Hepatocyte (in vitro differentiated cells): ENCODE measurements around the gene ASPM. TPM values are rescaled to one million over a fixed set of nuclear protein-coding genes. Genes with fewer than 3 reads are reported as not detected.

Source experiments
- DNase-seq: peaks from one replicate; pipeline ENCODE4 v3.0.0-alpha.2; 2016; ENCODE audit warnings: low spot score
- H2AFZ ChIP-seq: fragments of 200-600 bp; sonication (generic); 2 replicates; pipeline ENCODE4 v1.6.0; 2016; ENCODE audit warnings: antibody characterized with exemption, mild to moderate bottlenecking
- H3K27ac ChIP-seq: fragments of 200-600 bp; sonication (generic); 2 replicates; pipeline ENCODE4 v1.5.1; 2016; ENCODE audit warnings: mild to moderate bottlenecking
- H3K27me3 ChIP-seq: fragments of 200-600 bp; sonication (generic); 2 replicates; pipeline ENCODE4 v1.6.1; 2016
- H3K36me3 ChIP-seq: fragments of 200-600 bp; sonication (generic); replicated peaks from 2 replicates; pipeline ENCODE4 v1.5.1; 2016; ENCODE audit warnings: low read depth; ENCODE audit not compliant: insufficient read depth
- H3K4me1 ChIP-seq: fragments of 200-600 bp; sonication (generic); 2 replicates; pipeline ENCODE4 v1.5.1; 2016; ENCODE audit warnings: mild to moderate bottlenecking, moderate library complexity; ENCODE audit not compliant: insufficient read depth
- H3K4me2 ChIP-seq: fragments of 200-600 bp; sonication (generic); 2 replicates; pipeline ENCODE4 v1.6.0; 2016
- H3K4me3 ChIP-seq: fragments of 200-600 bp; sonication (generic); 2 replicates; pipeline ENCODE4 v1.5.1; 2016; ENCODE audit warnings: mild to moderate bottlenecking
- H3K79me2 ChIP-seq: fragments of 200-600 bp; sonication (generic); 2 replicates; pipeline ENCODE4 v1.6.0; 2017; ENCODE audit warnings: mild to moderate bottlenecking
- H3K9me2 ChIP-seq: fragments of 200-600 bp; sonication (generic); replicated peaks from 2 replicates; pipeline ENCODE4 v1.6.0; 2017; ENCODE audit warnings: mild to moderate bottlenecking; ENCODE audit not compliant: insufficient read depth
- H3K9me3 ChIP-seq: fragments of 200-600 bp; sonication (generic); 2 replicates; pipeline ENCODE4 v1.5.1; 2016; ENCODE audit warnings: low read depth, mild to moderate bottlenecking
- H4K20me1 ChIP-seq: fragments of 200-600 bp; sonication (generic); 2 replicates; pipeline ENCODE4 v1.6.0; 2016; ENCODE audit warnings: mild to moderate bottlenecking; ENCODE audit not compliant: insufficient read depth, poor library complexity, severe bottlenecking
- CTCF ChIP-seq: fragments of 200-600 bp; sonication (generic); IDR thresholded peaks from 2 replicates; pipeline ENCODE4 v1.5.1; 2016; ENCODE audit warnings: antibody characterized with exemption, mild to moderate bottlenecking; ENCODE audit not compliant: poor library complexity
- EZH2 ChIP-seq: fragments of 200-600 bp; sonication (generic); IDR thresholded peaks from 2 replicates; pipeline ENCODE4 v1.6.1; 2016; ENCODE audit warnings: antibody characterized with exemption, mild to moderate bottlenecking, borderline replicate concordance
- EZH2phosphoT487 ChIP-seq: fragments of 200-600 bp; sonication (generic); IDR thresholded peaks from one replicate; pipeline ENCODE4 v1.6.1; 2018; ENCODE audit warnings: antibody characterized with exemption, mild to moderate bottlenecking, low read depth, moderate library complexity; ENCODE audit not compliant: unreplicated experiment, severe bottlenecking
- WGBS: methylation state at CpG from one replicate; pipeline ENCODE4 v1.1.6; 2016; ENCODE audit warnings: low lambda C conversion rate; ENCODE audit errors: missing lambda C conversion rate; 5-methylcytosine and 5-hydroxymethylcytosine counted together
- polyA plus RNA-seq: library from polyadenylated mRNA; unstranded; fragments of >200 nt; fragmentation: Nextera tagmentation; extraction: Ambion mirVana; gene quantifications from 2 replicates; pipeline ENCODE4 v1.2.1, GENCODE V29; 2016
- total RNA-seq: library from RNA; depleted of rRNA; stranded (reverse); fragments of >200 nt; gene quantifications from 2 replicates; pipeline ENCODE4 v1.2.3, GENCODE V29; 2014

Gene ASPM
- total and polyA plus RNA-seq, 2 experiments from 2014 or later = 3.2 to 7.6 TPM

- no peak for TF ChIP-seq EZH2phosphoT487
- no peak for TF ChIP-seq CTCF
- TF ChIP-seq EZH2 = no peak
- peak; percentile 16 for DNase-seq
- Histone ChIP-seq H3K27me3 (no peaks in the 10 kb centered on the region), H3K4me1 (peaks cover 16% of the 10 kb centered on the region), H3K4me3 (no peak overlapping the region), H3K36me3 (no peaks in the 10 kb centered on the region), H3K9me2 (no peaks in the 10 kb centered on the region), H2AFZ (no peak overlapping the region), H3K79me2 (no peaks in the 10 kb centered on the region), H3K4me2 (peak overlapping the region; percentile 24), H4K20me1 (no peaks in the 10 kb centered on the region), H3K9me3 (no peaks in the 10 kb centered on the region), H3K27ac (peak overlapping the region; percentile 6)
- WGBS = 68% methylated on average over 5 of the region's 5 CpGs
Observed at GRCh38 chr1:197173571-197174507, 27.4 kb upstream of the ASPM start.

- Histone ChIP-seq H3K79me2 (no peaks in the 10 kb centered on the region), H2AFZ (no peak overlapping the region), H3K4me2 (peak overlapping the region; percentile 17), H3K36me3 (no peaks in the 10 kb centered on the region), H3K9me2 (no peaks in the 10 kb centered on the region), H4K20me1 (no peaks in the 10 kb centered on the region), H3K27ac (no peak overlapping the region), H3K4me1 (peaks cover 16% of the 10 kb centered on the region), H3K4me3 (no peak overlapping the region), H3K9me3 (no peaks in the 10 kb centered on the region), H3K27me3 (no peaks in the 10 kb centered on the region)
- no peak for DNase-seq
- TF ChIP-seq EZH2phosphoT487 (no peak), CTCF (no peak), EZH2 (no peak)
- 72% methylated on average over 2 of the region's 2 CpGs for WGBS
Observed at GRCh38 chr1:197171531-197171930, 25.1 kb upstream of the ASPM start.

GRCh38 chr1:197170538-197170937 lies 24.1 kb upstream of the ASPM start:
- no peak overlapping the region for H3K4me3 ChIP-seq
- H3K79me2 ChIP-seq = no peaks in the 10 kb centered on the region
- TF ChIP-seq EZH2 = no peak
- no peak for TF ChIP-seq EZH2phosphoT487
- no peak for TF ChIP-seq CTCF
- no peaks in the 10 kb centered on the region for H4K20me1 ChIP-seq
- no peak overlapping the region for H3K27ac ChIP-seq
- H2AFZ ChIP-seq = no peak overlapping the region
- H3K9me3 ChIP-seq = no peaks in the 10 kb centered on the region
- H3K36me3 ChIP-seq = no peaks in the 10 kb centered on the region
- no peak for DNase-seq
- peaks cover 16% of the 10 kb centered on the region for H3K4me1 ChIP-seq
- H3K27me3 ChIP-seq = no peaks in the 10 kb centered on the region
- no peaks in the 10 kb centered on the region for H3K9me2 ChIP-seq
- H3K4me2 ChIP-seq = no peak overlapping the region
